MM.1S (cell line): Measurements from ENCODE around the gene SDCCAG8.

Experiments used
- DNase-seq: peaks from one replicate; pipeline ENCODE4 v3.0.0-alpha.2; 2015
- H2AFZ ChIP-seq: fragments of 300-600 bp; sonication (generic); 2 replicates; pipeline ENCODE4 v1.6.0; 2016; ENCODE audit warnings: antibody characterized with exemption, low read length
- H3F3A ChIP-seq: fragments of 300-600 bp; sonication (generic); 2 replicates; pipeline ENCODE4 v1.6.1; 2016; ENCODE audit warnings: mild to moderate bottlenecking, antibody characterized with exemption, low read length, moderate library complexity, mixed read lengths; ENCODE audit not compliant: insufficient read depth
- H3K27ac ChIP-seq: fragments of 300-600 bp; sonication (generic); 2 replicates; pipeline ENCODE4 v1.5.1; 2016; ENCODE audit warnings: mild to moderate bottlenecking, low read length
- H3K27me3 ChIP-seq: fragments of 300-600 bp; sonication (generic); replicated peaks from 2 replicates; pipeline ENCODE4 v1.6.0; 2016; ENCODE audit warnings: low read length; ENCODE audit not compliant: insufficient read depth
- H3K36me3 ChIP-seq: fragments of 300-600 bp; sonication (generic); replicated peaks from 2 replicates; pipeline ENCODE4 v1.6.1; 2016; ENCODE audit warnings: mild to moderate bottlenecking, low read length, mixed read lengths; ENCODE audit not compliant: insufficient read depth
- H3K4me1 ChIP-seq: fragments of 300-600 bp; sonication (generic); 2 replicates; pipeline ENCODE4 v1.6.1; 2016; ENCODE audit warnings: low read length, mixed read lengths
- H3K4me2 ChIP-seq: fragments of 300-600 bp; sonication (generic); 2 replicates; pipeline ENCODE4 v1.6.0; 2016; ENCODE audit warnings: low read depth, low read length
- H3K4me3 ChIP-seq: fragments of 300-600 bp; sonication (generic); 2 replicates; pipeline ENCODE4 v1.5.1; 2016; ENCODE audit warnings: low read length, mixed read lengths
- H3K79me2 ChIP-seq: fragments of 300-600 bp; sonication (generic); 2 replicates; pipeline ENCODE4 v1.6.1; 2016; ENCODE audit warnings: mixed run types, low read length, mixed read lengths
- H3K9ac ChIP-seq: fragments of 300-600 bp; sonication (generic); 2 replicates; pipeline ENCODE4 v1.6.1; 2016; ENCODE audit warnings: low read length, mixed read lengths
- H3K9me2 ChIP-seq: fragments of 300-600 bp; sonication (generic); replicated peaks from 2 replicates; pipeline ENCODE4 v1.6.1; 2016; ENCODE audit warnings: mild to moderate bottlenecking, low read length, mixed read lengths; ENCODE audit not compliant: insufficient read depth
- H3K9me3 ChIP-seq: fragments of 300-600 bp; sonication (generic); replicated peaks from 2 replicates; pipeline ENCODE4 v1.6.1; 2016; ENCODE audit warnings: mild to moderate bottlenecking, low read length, mixed read lengths; ENCODE audit not compliant: insufficient read depth
- H4K20me1 ChIP-seq: fragments of 300-600 bp; sonication (generic); 2 replicates; pipeline ENCODE4 v1.6.1; 2016; ENCODE audit warnings: mild to moderate bottlenecking, low read length, moderate library complexity, mixed read lengths; ENCODE audit not compliant: insufficient read depth
- CTCF ChIP-seq: fragments of 300-600 bp; sonication (generic); IDR thresholded peaks from 2 replicates; pipeline ENCODE4 v1.5.1; 2016; ENCODE audit warnings: antibody characterized with exemption, low read length, mixed read lengths
- EZH2 ChIP-seq: fragments of 300-600 bp; sonication (generic); optimal IDR thresholded peaks from 2 replicates; pipeline ENCODE3; 2017; ENCODE audit warnings: low read depth, mild to moderate bottlenecking, antibody characterized with exemption, low read length, mixed read lengths
- EZH2phosphoT487 ChIP-seq: fragments of 300-600 bp; sonication (generic); IDR thresholded peaks from 2 replicates; pipeline ENCODE4 v1.6.1; 2018; ENCODE audit warnings: antibody characterized with exemption, low read length

Gene SDCCAG8

GRCh38 chr1:243394601-243395464, 139.0 kb downstream of the SDCCAG8 start:
- Histone ChIP-seq H3K9ac (no peak overlapping the region), H3K4me3 (no peak overlapping the region), H4K20me1 (no peaks in the 10 kb centered on the region), H2AFZ (no peak overlapping the region), H3F3A (no peaks in the 10 kb centered on the region), H3K79me2 (no peaks in the 10 kb centered on the region), H3K27ac (no peak overlapping the region), H3K36me3 (no peaks in the 10 kb centered on the region), H3K9me2 (no peaks in the 10 kb centered on the region), H3K9me3 (no peaks in the 10 kb centered on the region), H3K27me3 (no peaks in the 10 kb centered on the region), H3K4me1 (no peaks in the 10 kb centered on the region), H3K4me2 (no peak overlapping the region)
- DNase-seq: no peak
- no peak for TF ChIP-seq CTCF
- no peak for TF ChIP-seq EZH2
- no peak for TF ChIP-seq EZH2phosphoT487

- Histone ChIP-seq H4K20me1 (no peaks in the 10 kb centered on the region), H3K9ac (no peak overlapping the region), H3K4me3 (no peak overlapping the region), H3K4me2 (no peak overlapping the region), H3F3A (no peaks in the 10 kb centered on the region), H3K27me3 (no peaks in the 10 kb centered on the region), H3K9me3 (no peaks in the 10 kb centered on the region), H2AFZ (no peak overlapping the region), H3K27ac (no peak overlapping the region), H3K9me2 (no peaks in the 10 kb centered on the region), H3K36me3 (no peaks in the 10 kb centered on the region), H3K79me2 (no peaks in the 10 kb centered on the region), H3K4me1 (no peaks in the 10 kb centered on the region)
- DNase-seq: no peak
- TF ChIP-seq EZH2: no peak
- no peak for TF ChIP-seq EZH2phosphoT487
- TF ChIP-seq CTCF: no peak
Observed at GRCh38 chr1:243396424-243396823, 140.6 kb downstream of the SDCCAG8 start.

- Histone ChIP-seq H3K27ac (no peak overlapping the region), H3K4me1 (no peaks in the 10 kb centered on the region), H3K36me3 (no peaks in the 10 kb centered on the region), H2AFZ (no peak overlapping the region), H3K79me2 (no peaks in the 10 kb centered on the region), H3K9ac (no peak overlapping the region), H3K9me3 (no peaks in the 10 kb centered on the region), H3K27me3 (no peaks in the 10 kb centered on the region), H3K4me2 (no peak overlapping the region), H3K4me3 (no peak overlapping the region), H4K20me1 (no peaks in the 10 kb centered on the region), H3K9me2 (no peaks in the 10 kb centered on the region), H3F3A (no peaks in the 10 kb centered on the region)
- DNase-seq: no peak
- TF ChIP-seq CTCF: no peak
- TF ChIP-seq EZH2phosphoT487: no peak
- TF ChIP-seq EZH2: no peak
Observed at GRCh38 chr1:243396876-243397275, 141.0 kb downstream of the SDCCAG8 start.
